WERI-Rb-1 (cell line): ENCODE data around the gene RLN3.

ENCODE experiments used
- DNase-seq: peaks from one replicate; pipeline ENCODE4 v3.0.0-alpha.2; 2020
- H3K27ac ChIP-seq: fragments of 250-450 bp; sonication (Bioruptor Pico); 2 replicates; pipeline ENCODE4 v1.5.1; 2020; ENCODE audit warnings: mild to moderate bottlenecking, moderate library complexity
- H3K27me3 ChIP-seq: fragments of 250-450 bp; sonication (Bioruptor Pico); 2 replicates; pipeline ENCODE4 v1.5.1; 2021; ENCODE audit warnings: mild to moderate bottlenecking, low read depth, moderate library complexity; ENCODE audit not compliant: insufficient read depth, severe bottlenecking
- H3K36me3 ChIP-seq: fragments of 250-450 bp; sonication (Bioruptor Pico); 2 replicates; pipeline ENCODE4 v1.5.1; 2020; ENCODE audit warnings: mild to moderate bottlenecking, moderate library complexity
- H3K4me3 ChIP-seq: 2 replicates; pipeline ENCODE4 v1.5.1; 2011; ENCODE audit warnings: low read depth, mild to moderate bottlenecking, control low read depth, low read length
- H3K9me3 ChIP-seq: fragments of 250-450 bp; sonication (Bioruptor Pico); 2 replicates; pipeline ENCODE4 v1.5.1; 2021; ENCODE audit warnings: mild to moderate bottlenecking, moderate library complexity; ENCODE audit not compliant: severe bottlenecking
- CTCF ChIP-seq: IDR thresholded peaks from 2 replicates; pipeline ENCODE4 v1.5.1; 2011; ENCODE audit warnings: low read depth, mild to moderate bottlenecking, control low read depth, inconsistent platforms, low read length

The RLN3 gene

GRCh38 chr19:13984875-13985741, 42.8 kb upstream of the RLN3 start:
- DNase-seq = no peak

GRCh38 chr19:13985771-13986347, 42.1 kb upstream of the RLN3 start:
- Histone ChIP-seq H3K4me3 (no peak overlapping the region), H3K27ac (peak overlapping the region; percentile 50)
- DNase-seq = peak; percentile 27

More at GRCh38 chr19:13984875-13985741, 42.8 kb upstream of the RLN3 start:
- Histone ChIP-seq H3K4me3 (no peak overlapping the region), H3K9me3 (no peaks in the 10 kb centered on the region), H3K27ac (peak overlapping the region; percentile 34; the same call in 1 of the 2 replicates), H3K36me3 (peaks cover 19% of the 10 kb centered on the region), H3K27me3 (no peaks in the 10 kb centered on the region)
- TF ChIP-seq CTCF = no peak

GRCh38 chr19:13986348-13986904, 41.5 kb upstream of the RLN3 start:
- Histone ChIP-seq H3K27ac (peak overlapping the region; percentile 50), H3K27me3 (no peaks in the 10 kb centered on the region), H3K9me3 (no peaks in the 10 kb centered on the region), H3K4me3 (no peak overlapping the region), H3K36me3 (peaks cover 20% of the 10 kb centered on the region)
- DNase-seq = no peak
- no peak for TF ChIP-seq CTCF

More at GRCh38 chr19:13985771-13986347, 42.1 kb upstream of the RLN3 start:
- Histone ChIP-seq H3K36me3 (peaks cover 17% of the 10 kb centered on the region), H3K9me3 (no peaks in the 10 kb centered on the region), H3K27me3 (no peaks in the 10 kb centered on the region)
- no peak for TF ChIP-seq CTCF

- Histone ChIP-seq H3K36me3 (peaks cover 20% of the 10 kb centered on the region), H3K9me3 (no peaks in the 10 kb centered on the region), H3K27ac (peak overlapping the region; percentile 23; the same call in 1 of the 2 replicates), H3K27me3 (no peaks in the 10 kb centered on the region), H3K4me3 (no peak overlapping the region)
- no peak for TF ChIP-seq CTCF
- no peak for DNase-seq
These were observed 40.7 kb upstream of the RLN3 start for GRCh38 chr19:13987101-13987890.

- peaks cover 22% of the 10 kb centered on the region for H3K36me3 ChIP-seq
- H3K27me3 ChIP-seq = no peaks in the 10 kb centered on the region
- no peaks in the 10 kb centered on the region for H3K9me3 ChIP-seq
- no peak for TF ChIP-seq CTCF
- no peak overlapping the region for H3K27ac ChIP-seq
- H3K4me3 ChIP-seq = no peak overlapping the region
- no peak for DNase-seq
These were observed 38.5 kb upstream of the RLN3 start for GRCh38 chr19:13989487-13989886.
